ENCODE results near the gene CDT1. TPM values are rescaled to one million over a fixed set of nuclear protein-coding genes. Genes with fewer than 3 reads are reported as not detected.

CDT1 gene
- total RNA-seq, 3 donors from 2014 or later (not counting 1 experiment from before 2014, with no cell fraction given): 2.2 to 3.8 (median 2.6) TPM

- no peaks in the 10 kb centered on the region for H3K9me3 ChIP-seq (ENCODE audit: control insufficient read depth, insufficient read depth, low read length)
- 49% methylated on average over 39 of the region's 39 CpGs for WGBS (ENCODE audit: insufficient coverage)
- H3K4me1 Mint-ChIP-seq: peaks cover 0 to 7% of the 10 kb centered on the region in 2 donors
- no peaks in the 10 kb centered on the region for H3K27me3 Mint-ChIP-seq (ENCODE audit: low read depth in 2 of 2)
- peak overlapping the region; percentile 67 for H3K4me3 Mint-ChIP-seq
- no peaks in the 10 kb centered on the region for H3K36me3 Mint-ChIP-seq
- DNase-seq: no peak
- H3K4me3 ChIP-seq (ENCODE audit: low read length): no peak overlapping the region
- H3K36me3 ChIP-seq (ENCODE audit: control insufficient read depth, insufficient read depth, low read length): peaks cover 8% of the 10 kb centered on the region
- H3K4me1 ChIP-seq (ENCODE audit: control insufficient read depth, insufficient read depth, low read length): peaks cover 27% of the 10 kb centered on the region
- intact Hi-C loops (cut with micrococcal nuclease): no loop called here
- no peak for TF ChIP-seq CTCF (IDR thresholded peaks at IDR 0.05)
- no peak overlapping the region for H3K27ac ChIP-seq (ENCODE audit: low read length)
- no peak overlapping the region for H3K27ac Mint-ChIP-seq
- no peak for ATAC-seq
- H3K9me3 Mint-ChIP-seq: no peaks in the 10 kb centered on the region
- H3K27me3 ChIP-seq (ENCODE audit: control insufficient read depth, insufficient read depth, low read length): no peaks in the 10 kb centered on the region
Observed at GRCh38 chr16:88804552-88805339, 1.2 kb downstream of the CDT1 start.

- Mint-ChIP-seq H3K27ac (no peak overlapping the region), H3K36me3 (no peaks in the 10 kb centered on the region), H3K27me3 (ENCODE audit: low read depth in 2 of 2) (no peaks in the 10 kb centered on the region), H3K4me3 (no peak overlapping the region), H3K4me1 (peaks cover 0 to 11% of the 10 kb centered on the region in 2 donors), H3K9me3 (no peaks in the 10 kb centered on the region)
- Histone ChIP-seq H3K4me3 (ENCODE audit: low read length) (no peak overlapping the region), H3K9me3 (ENCODE audit: control insufficient read depth, insufficient read depth, low read length) (no peaks in the 10 kb centered on the region), H3K4me1 (ENCODE audit: control insufficient read depth, insufficient read depth, low read length) (peaks cover 33% of the 10 kb centered on the region), H3K27ac (ENCODE audit: low read length) (no peak overlapping the region), H3K27me3 (ENCODE audit: control insufficient read depth, insufficient read depth, low read length) (no peaks in the 10 kb centered on the region), H3K36me3 (ENCODE audit: control insufficient read depth, insufficient read depth, low read length) (peaks cover 10% of the 10 kb centered on the region)
- intact Hi-C loops (cut with micrococcal nuclease): no loop called here
- no peak for TF ChIP-seq CTCF (IDR thresholded peaks at IDR 0.05)
- DNase-seq (no peak), ATAC-seq (no peak)
- 93% methylated on average over 22 of the region's 22 CpGs for WGBS (ENCODE audit: insufficient coverage)
Observed at GRCh38 chr16:88805340-88805715, 1.7 kb downstream of the CDT1 start.

GRCh38 chr16:88805887-88806393, 2.4 kb downstream of the CDT1 start:
- H3K9me3 ChIP-seq (ENCODE audit: control insufficient read depth, insufficient read depth, low read length): no peaks in the 10 kb centered on the region
- peaks cover 10% of the 10 kb centered on the region for H3K36me3 ChIP-seq (ENCODE audit: control insufficient read depth, insufficient read depth, low read length)
- no peaks in the 10 kb centered on the region for H3K27me3 Mint-ChIP-seq (ENCODE audit: low read depth in 2 of 2)
- ATAC-seq (no peak), DNase-seq (no peak)
- peaks cover 39% of the 10 kb centered on the region for H3K4me1 ChIP-seq (ENCODE audit: control insufficient read depth, insufficient read depth, low read length)
- no peaks in the 10 kb centered on the region for H3K36me3 Mint-ChIP-seq
- no peak overlapping the region for H3K4me3 ChIP-seq (ENCODE audit: low read length)
- no peak overlapping the region for H3K4me3 Mint-ChIP-seq
- H3K27ac Mint-ChIP-seq: no peak overlapping the region
- 95% methylated on average over 21 of the region's 21 CpGs for whole genome bisulfite sequencing (ENCODE audit: insufficient coverage)
- no peaks in the 10 kb centered on the region for H3K27me3 ChIP-seq (ENCODE audit: control insufficient read depth, insufficient read depth, low read length)
- no peaks in the 10 kb centered on the region for H3K9me3 Mint-ChIP-seq
- peaks cover 2 to 14% of the 10 kb centered on the region in 2 donors for H3K4me1 Mint-ChIP-seq
- no peak for TF ChIP-seq CTCF (IDR thresholded peaks at IDR 0.05)
- no peak overlapping the region for H3K27ac ChIP-seq (ENCODE audit: low read length)
- intact Hi-C loops (cut with micrococcal nuclease): no loop called here

All from natural killer cell (primary cell).